HUDEP-2 (cell line): Measurements from ENCODE around the gene PRR35.

Experiments used
- DNase-seq, 76 experiments: peaks; one replicate each; lab custom pipeline; 2025; ENCODE audit not compliant: unreplicated experiment in 76 of 76; lab: John Stamatoyannopoulos, UW

The PRR35 gene

GRCh38 chr16:561957-562938 is 2.1 kb downstream of the PRR35 start:
- DNase-seq, result no peak

GRCh38 chr16:563072-563644 is 3.0 kb downstream of the PRR35 start:
- no peak for DNase-seq

GRCh38 chr16:564690-565418 is 4.7 kb downstream of the PRR35 start:
- no peak for DNase-seq

GRCh38 chr16:565419-566330 is 5.5 kb downstream of the PRR35 start:
- DNase-seq, result peak in 57 of 76 experiments; percentile 12 to 86 (median 60)

GRCh38 chr16:566475-567372 is 6.5 kb downstream of the PRR35 start, which contains the start of gene NHLRC4:
TSS of gene NHLRC4 (plus strand) at chr16:567005. CDS start at chr16:568048, 1,043 bp downstream.
- peak in 73 of 76 experiments; percentile 49 to 91 (median 79) for DNase-seq

- DNase-seq, result no peak
These were observed 7.4 kb downstream of the PRR35 start for GRCh38 chr16:567373-568256.

GRCh38 chr16:568401-569258 is 8.4 kb downstream of the PRR35 start:
- DNase-seq, result peak in 72 of 76 experiments; percentile 43 to 93 (median 83)

- DNase-seq, result peak in 54 of 76 experiments; percentile 16 to 75 (median 52)
These were observed 9.5 kb downstream of the PRR35 start, which contains the start of gene PIGQ for GRCh38 chr16:569445-570254. TSS of gene PIGQ (plus strand) at chr16:569968. CDS start at chr16:574075, 4,107 bp downstream.

- DNase-seq, result no peak
These were observed 12.9 kb downstream of the PRR35 start for GRCh38 chr16:572865-573650.

- no peak for DNase-seq
These were observed 14.0 kb downstream of the PRR35 start for GRCh38 chr16:574021-574760.

GRCh38 chr16:575354-576196 is 15.4 kb downstream of the PRR35 start:
- DNase-seq, result no peak

GRCh38 chr16:576197-576822 is 16.1 kb downstream of the PRR35 start:
- peak in 3 of 76 experiments; percentile 20 to 39 (median 26) for DNase-seq

GRCh38 chr16:576823-577201 is 16.6 kb downstream of the PRR35 start:
- no peak for DNase-seq
